Jurkat, Clone E6-1 (cell line): ENCODE measurements around the gene BMP7.
"Not testable (repeated sequence)": the region's sequence is repeated elsewhere in the genome, so short reads cannot be mapped to it uniquely, and the experiment has no call there.

ENCODE experiments used
- DNase-seq: peaks from one replicate; pipeline ENCODE4 v3.0.0-alpha.2; 2011; ENCODE audit warnings: low read depth, low spot score
- H3K4me3 ChIP-seq: 2 replicates; pipeline ENCODE4 v1.5.1; 2011; ENCODE audit warnings: mild to moderate bottlenecking, low read length, control low read depth, moderate library complexity

BMP7 gene

GRCh38 chr20:57240581-57241362 lies 25.7 kb downstream of the BMP7 start:
- no peak for DNase-seq
- H3K4me3 ChIP-seq: no peak overlapping the region

DNA sequence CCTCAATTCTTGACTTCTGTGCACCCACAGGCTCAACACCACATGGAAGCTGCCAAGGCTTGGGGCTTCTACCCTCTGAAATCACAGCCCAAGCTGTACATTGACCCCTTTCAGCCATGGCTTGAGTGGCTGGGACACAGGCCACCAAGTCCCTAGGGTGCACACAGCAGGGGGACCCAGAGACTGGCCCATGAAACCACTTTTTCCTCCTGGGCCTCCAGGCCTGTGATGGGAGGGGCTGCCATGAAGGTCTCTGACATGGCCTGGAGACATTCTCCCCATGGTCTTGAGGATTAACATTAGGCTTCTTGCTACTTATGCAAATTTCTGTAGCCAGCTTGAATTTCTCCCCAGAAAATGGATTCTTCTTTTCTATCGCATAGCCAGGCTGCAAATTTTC lies 26.7 kb downstream of the BMP7 start:
- not testable (repeated sequence) for H3K4me3 ChIP-seq, DNase-seq

- not testable (repeated sequence) for H3K4me3 ChIP-seq, DNase-seq
These were observed 27.1 kb downstream of the BMP7 start for GRCh38 chr20:57239324-57239723.

DNA sequence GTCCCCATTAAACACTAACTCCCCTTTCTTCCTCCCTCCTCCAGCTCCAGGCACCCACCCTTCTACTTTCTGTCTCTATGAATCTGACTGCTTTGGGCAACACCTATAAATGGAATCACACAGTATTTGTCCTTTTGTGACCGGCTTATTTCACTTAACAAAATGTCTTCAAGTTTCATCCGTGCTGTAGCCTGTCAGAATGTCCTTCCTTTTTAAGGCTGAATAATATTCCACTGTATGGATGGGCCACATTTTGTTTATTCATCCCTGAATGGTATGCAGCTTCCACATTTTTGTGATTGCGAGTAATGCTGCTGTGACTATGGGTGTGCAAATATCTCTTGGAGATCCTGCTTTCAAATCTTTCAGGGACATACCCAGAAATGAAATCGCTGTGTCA lies 28.4 kb downstream of the BMP7 start:
- DNase-seq: no peak
- H3K4me3 ChIP-seq: no peak overlapping the region

DNA sequence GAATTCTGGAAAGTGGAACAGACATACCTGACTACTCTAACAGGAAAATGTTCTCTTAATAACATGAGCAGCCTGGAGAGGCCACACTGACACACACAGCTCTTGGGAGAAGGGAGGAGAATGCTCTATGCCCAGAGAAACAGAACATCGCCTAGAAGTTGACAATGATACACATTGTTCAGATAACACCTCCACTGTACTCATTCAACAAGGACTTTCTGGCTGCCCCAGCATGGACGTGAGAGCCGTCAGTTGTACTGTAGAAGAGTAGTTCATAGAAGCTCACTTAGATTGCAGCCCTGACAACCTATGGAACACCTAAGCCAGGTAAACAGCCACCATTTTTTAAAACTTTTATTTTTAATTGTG lies 28.9 kb downstream of the BMP7 start:
- no peak overlapping the region for H3K4me3 ChIP-seq
- DNase-seq: no peak

DNA sequence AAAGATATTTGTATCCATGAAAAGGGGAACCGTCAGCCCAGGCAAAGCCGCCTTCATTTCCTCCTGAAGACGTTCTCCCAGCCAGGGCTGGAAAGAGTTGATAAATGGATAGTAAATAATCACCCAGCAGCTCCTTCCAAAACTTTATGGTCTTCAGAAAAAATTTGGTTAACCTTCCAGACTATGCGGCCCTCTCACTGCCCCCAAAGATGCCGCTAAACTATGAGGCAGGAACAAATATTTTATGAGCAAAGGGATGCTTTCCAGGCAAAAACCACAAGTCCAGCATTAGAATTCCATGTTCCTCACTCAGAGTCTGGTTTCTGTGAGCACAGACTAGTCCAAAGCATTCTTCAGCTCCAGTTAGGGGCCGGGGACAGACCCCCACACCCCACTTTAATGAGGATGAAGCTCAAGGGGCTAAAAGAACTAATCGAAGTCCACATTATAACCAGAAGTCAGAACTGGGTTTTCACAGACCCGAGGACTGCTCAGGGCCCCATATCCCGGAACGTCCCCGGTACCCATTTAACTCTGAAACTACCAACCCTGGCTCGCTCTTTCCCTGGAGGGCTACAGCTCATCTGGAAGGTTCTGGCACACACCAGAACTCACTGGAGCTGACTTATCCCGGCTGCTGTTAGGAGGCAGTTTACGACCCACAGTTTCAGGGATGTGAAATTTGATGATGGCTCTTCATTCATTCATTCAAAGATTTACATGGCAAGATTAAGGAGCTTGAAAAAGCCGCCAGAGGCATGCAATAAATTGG lies 29.4 kb downstream of the BMP7 start:
- no peak for DNase-seq
- no peak overlapping the region for H3K4me3 ChIP-seq

- H3K4me3 ChIP-seq: no peak overlapping the region
- DNase-seq: no peak
These were observed 31.7 kb downstream of the BMP7 start for GRCh38 chr20:57234556-57235251.

DNA sequence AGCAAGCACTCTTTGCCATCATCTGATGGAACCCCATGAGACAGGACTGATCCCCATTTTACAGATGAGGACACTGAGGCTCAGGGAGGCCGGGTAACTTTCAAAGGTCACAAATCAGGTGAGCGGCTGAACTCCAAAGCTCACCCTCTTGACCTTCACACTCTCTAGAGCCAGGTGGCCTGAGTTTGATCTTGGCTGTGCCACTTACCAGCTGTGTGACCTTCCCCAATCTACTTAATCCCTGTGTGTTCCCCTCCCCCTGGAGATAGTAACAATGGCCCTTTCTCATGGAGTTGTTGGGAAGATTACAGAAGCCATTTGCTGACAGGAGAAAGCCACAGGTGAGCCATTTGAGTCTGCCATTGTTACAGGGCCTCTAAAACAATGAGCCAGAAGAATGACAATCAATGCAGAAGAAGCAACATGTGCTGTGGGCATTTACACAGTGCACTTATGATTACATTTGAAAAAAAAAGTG lies 34.5 kb downstream of the BMP7 start:
- H3K4me3 ChIP-seq: no peak overlapping the region
- DNase-seq: no peak

GRCh38 chr20:57231161-57231560 lies 35.3 kb downstream of the BMP7 start:
- no peak overlapping the region for H3K4me3 ChIP-seq
- DNase-seq: no peak

- no peak for DNase-seq
- H3K4me3 ChIP-seq: no peak overlapping the region
These were observed 36.2 kb downstream of the BMP7 start for GRCh38 chr20:57230247-57230646.

DNA sequence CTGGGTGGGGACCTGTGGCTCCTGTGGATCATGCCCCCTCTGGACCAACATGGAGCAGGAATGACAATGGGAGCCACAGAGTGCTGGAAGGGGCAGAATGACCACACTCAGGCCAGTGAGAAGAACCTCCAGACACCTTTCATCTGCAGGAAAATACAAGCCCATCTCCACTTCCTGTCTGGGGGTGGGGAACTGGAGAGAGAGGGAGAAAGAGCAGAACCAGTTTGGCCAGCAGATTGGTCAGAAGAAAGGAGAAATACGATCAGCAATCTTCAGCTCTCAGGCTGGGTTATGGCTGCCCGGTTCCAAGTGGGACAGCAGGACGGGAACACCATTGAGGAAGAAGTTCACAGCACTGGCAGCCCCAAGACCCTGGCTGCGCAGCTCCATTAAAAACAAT lies 37.0 kb downstream of the BMP7 start:
- H3K4me3 ChIP-seq: no peak overlapping the region
- DNase-seq: no peak

DNA sequence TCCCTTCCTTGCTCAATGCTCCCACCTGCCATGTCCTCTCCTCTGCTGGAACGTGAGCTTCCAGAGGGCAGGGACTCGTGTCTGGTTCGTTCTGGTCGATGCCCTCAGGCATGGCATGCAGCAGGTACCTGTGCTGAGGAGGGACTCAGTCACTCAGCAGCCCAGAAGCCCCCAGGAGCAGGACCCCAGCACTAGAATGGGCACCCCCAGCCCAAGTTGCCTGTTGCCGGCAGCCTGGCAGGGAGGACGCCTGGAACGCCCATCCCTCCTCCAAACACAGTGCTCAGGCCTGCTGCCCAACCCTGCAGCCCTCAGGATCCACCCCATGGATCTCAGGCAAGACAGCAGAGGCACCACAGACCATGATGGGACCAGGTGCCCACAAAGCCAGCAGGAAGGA lies 40.6 kb downstream of the BMP7 start:
- no peak overlapping the region for H3K4me3 ChIP-seq
- no peak for DNase-seq

DNA sequence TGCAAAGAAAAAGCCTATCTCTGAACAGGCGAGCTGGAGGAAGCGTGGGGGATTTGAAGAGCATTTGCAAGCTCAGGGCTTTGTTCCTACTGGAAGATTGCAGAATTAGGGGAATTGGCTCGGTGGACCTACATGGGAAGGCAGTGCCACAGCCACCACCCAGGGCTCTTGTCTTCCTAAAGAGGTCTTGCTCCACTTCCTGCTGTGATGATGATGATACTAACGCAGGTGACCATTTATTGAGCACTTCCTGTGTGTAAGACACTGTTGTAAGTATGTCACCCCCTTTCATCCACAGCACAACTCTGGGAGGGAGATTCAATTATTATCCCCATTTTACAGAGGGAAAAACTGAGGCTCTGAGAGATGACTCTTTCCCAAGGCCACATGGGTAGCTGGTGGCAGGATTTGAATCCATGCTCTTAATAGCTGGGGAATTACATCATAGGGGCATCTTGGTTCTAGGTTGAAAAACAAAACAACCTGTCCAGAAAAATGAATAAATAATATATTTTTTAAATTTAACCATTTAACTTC lies 41.2 kb downstream of the BMP7 start:
- DNase-seq: no peak
- no peak overlapping the region for H3K4me3 ChIP-seq

DNA sequence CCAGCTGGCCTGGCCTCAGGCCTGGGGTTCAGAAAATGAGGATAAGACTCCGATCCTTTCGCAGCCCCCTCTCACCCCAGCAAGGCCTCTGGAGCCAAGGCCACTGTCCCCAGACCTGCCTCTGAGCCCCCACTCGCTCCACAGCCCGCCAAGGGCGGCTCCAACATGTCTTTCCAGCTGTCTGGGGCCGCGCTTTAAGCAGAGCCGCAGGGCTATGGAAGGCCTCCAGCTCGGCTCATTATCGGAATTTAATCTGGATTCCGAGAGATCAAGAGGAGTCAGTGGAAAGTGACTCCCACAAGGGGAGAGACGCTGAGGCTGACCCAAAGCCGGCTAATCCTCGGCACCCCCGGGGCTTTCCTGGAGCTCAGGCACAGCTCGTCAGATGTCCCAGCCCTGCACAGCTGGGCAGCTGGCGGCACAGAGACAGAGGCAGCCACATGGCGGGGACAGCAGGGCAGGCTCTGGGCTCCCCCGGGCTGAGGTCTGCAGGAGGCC lies 41.8 kb downstream of the BMP7 start:
- no peak overlapping the region for H3K4me3 ChIP-seq
- no peak for DNase-seq

GRCh38 chr20:57223648-57224489 lies 42.6 kb downstream of the BMP7 start:
- DNase-seq: no peak
- no peak overlapping the region for H3K4me3 ChIP-seq

DNA sequence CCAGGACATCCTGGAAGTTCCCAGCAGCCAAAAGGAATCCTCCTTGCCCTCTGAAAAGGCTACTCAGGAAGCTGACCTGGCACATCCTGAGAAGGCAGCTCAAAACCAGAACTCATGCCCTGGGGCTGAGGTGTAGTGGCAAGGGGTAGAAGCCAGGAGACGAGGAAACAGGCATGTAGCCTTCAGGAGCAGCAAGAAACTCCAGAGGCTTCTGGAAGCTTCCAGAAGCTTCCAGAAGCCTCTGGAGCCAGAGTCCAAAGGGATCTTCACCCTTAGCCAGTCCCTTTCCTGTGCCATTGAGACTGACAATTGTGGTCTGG lies 43.9 kb downstream of the BMP7 start:
- no peak overlapping the region for H3K4me3 ChIP-seq
- DNase-seq: no peak

DNA sequence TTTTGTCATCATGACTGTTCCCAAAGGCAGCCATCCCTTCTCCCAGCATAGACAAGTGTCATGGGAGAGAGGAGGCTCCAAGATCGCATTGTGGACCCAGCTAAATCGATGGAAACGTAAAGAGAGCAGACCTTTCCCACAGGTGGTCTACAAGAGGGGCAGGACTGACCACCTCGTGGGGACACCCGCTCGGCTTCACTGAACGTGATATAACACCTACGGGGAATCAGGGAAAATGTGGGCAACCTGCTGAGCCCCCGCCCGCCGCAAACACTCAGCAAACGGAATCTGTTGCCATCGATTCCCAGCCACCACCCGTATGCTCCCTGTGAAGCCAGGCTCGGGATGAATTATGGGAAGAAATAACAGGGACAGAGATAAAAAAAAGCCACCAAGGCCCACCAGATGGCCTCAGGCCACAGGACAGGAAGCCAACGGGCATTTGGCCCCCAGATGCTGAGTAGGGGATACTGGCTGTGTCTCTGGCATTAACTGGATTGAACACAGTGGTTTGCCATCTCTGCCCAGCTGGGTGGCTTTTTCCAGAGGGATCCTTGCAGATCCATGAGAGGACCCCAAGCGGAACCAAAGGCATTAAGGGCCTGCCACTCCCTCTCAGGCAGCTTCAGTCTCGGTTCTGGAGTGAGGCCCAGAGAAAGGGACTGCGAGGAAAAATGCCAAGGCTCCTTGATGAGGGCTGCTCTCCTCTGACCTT lies 44.4 kb downstream of the BMP7 start:
- no peak overlapping the region for H3K4me3 ChIP-seq
- DNase-seq: no peak
